SK-N-SH treated with all-trans-retinoic acid at 6 μM for 48 hours (cell line): ENCODE results near the gene ARHGAP10.

Experiments used
- ARNTL ChIP-seq: fragments of 450-650 bp; formaldehyde crosslinking; IDR thresholded peaks from 2 replicates; pipeline ENCODE4 v1.5.0; 2020; ENCODE audit warnings: low read depth, mild to moderate bottlenecking, moderate library complexity, borderline replicate concordance
- CSDC2 ChIP-seq: fragments of 250-450 bp; sonication (Bioruptor Pico); IDR thresholded peaks from 2 replicates; pipeline ENCODE4 v1.5.0; 2020; ENCODE audit warnings: mild to moderate bottlenecking, moderate library complexity
- ISL1 ChIP-seq: fragments of 250-450 bp; sonication (Bioruptor Pico); IDR thresholded peaks from 2 replicates; pipeline ENCODE4 v2.1.2; 2022; ENCODE audit warnings: mild to moderate bottlenecking, moderate library complexity
- TOX ChIP-seq: fragments of 250-450 bp; sonication (Bioruptor Pico); IDR thresholded peaks from 2 replicates; pipeline ENCODE4 v1.8.0; 2021; ENCODE audit warnings: mild to moderate bottlenecking, moderate library complexity, borderline replicate concordance
- ZC3H10 ChIP-seq: fragments of 250-450 bp; sonication (Bioruptor Pico); IDR thresholded peaks from 2 replicates; pipeline ENCODE4 v1.5.1; 2021; ENCODE audit warnings: mild to moderate bottlenecking, moderate library complexity
- TF ChIP-seq, protein P1 (sequence below): fragments of 250-450 bp; sonication (Bioruptor Pico); IDR thresholded peaks from 2 replicates; pipeline ENCODE4 v1.8.0; 2020; ENCODE audit warnings: mild to moderate bottlenecking, moderate library complexity, borderline replicate concordance

DNA sequence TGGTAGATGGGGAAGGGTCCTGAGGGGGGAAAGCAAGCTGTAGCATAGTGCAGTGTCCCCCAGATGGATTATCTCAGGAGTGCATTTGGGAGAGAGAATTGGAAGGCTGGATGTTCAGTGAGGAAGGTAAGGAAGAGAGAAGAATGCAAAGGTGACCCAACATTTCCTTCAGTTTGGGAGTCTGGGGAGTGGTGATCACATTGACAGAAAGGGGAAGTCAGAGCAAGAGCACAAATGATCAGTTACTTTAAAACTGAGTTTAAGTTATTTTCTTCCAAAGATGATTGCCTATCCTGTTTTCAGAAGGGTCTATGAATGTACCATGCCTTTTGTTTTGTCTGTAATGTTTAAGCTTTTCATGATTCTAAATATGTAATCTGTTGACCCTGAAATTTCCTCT is 47.6 kb downstream of the ARHGAP10 start:
- TF ChIP-seq, protein P1, sequence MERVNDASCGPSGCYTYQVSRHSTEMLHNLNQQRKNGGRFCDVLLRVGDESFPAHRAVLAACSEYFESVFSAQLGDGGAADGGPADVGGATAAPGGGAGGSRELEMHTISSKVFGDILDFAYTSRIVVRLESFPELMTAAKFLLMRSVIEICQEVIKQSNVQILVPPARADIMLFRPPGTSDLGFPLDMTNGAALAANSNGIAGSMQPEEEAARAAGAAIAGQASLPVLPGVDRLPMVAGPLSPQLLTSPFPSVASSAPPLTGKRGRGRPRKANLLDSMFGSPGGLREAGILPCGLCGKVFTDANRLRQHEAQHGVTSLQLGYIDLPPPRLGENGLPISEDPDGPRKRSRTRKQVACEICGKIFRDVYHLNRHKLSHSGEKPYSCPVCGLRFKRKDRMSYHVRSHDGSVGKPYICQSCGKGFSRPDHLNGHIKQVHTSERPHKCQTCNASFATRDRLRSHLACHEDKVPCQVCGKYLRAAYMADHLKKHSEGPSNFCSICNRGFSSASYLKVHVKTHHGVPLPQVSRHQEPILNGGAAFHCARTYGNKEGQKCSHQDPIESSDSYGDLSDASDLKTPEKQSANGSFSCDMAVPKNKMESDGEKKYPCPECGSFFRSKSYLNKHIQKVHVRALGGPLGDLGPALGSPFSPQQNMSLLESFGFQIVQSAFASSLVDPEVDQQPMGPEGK (CRISPR knock-in tag), result no peak
- no peak for TF ChIP-seq TOX
- no peak for TF ChIP-seq ARNTL
- no peak for TF ChIP-seq ISL1 (CRISPR knock-in tag)
- TF ChIP-seq CSDC2 (CRISPR knock-in tag), result no peak
- no peak for TF ChIP-seq ZC3H10
